GM06990 (cell line): ENCODE results near the gene TNK2.

ENCODE experiments used
- DNase-seq: peaks from one replicate; pipeline ENCODE4 v3.0.0-alpha.2; 2011; ENCODE audit not compliant: insufficient read length; ENCODE audit errors: extremely low read depth
- H3K27me3 ChIP-seq: replicated peaks from 2 replicates; pipeline ENCODE4 v1.6.0; 2011; ENCODE audit warnings: low read length; ENCODE audit not compliant: control insufficient read depth, insufficient read depth
- H3K36me3 ChIP-seq: 2 replicates; pipeline ENCODE4 v1.5.1; 2011; ENCODE audit warnings: low read length; ENCODE audit not compliant: control insufficient read depth, insufficient read depth
- H3K4me3 ChIP-seq: replicated peaks from 2 replicates; pipeline ENCODE4 v1.5.1; 2011; ENCODE audit warnings: low read depth, mild to moderate bottlenecking, control low read depth, low read length
- CTCF ChIP-seq: IDR thresholded peaks from 2 replicates; pipeline ENCODE4 v1.5.1; 2011; ENCODE audit warnings: low read length, control low read depth, mild to moderate bottlenecking, inconsistent platforms; ENCODE audit not compliant: insufficient read depth, poor library complexity, severe bottlenecking

Gene TNK2

GRCh38 chr3:195845483-195845882 is 62.9 kb downstream of the TNK2 start:
- TF ChIP-seq CTCF, result no peak
- Histone ChIP-seq H3K27me3 (no peaks in the 10 kb centered on the region), H3K36me3 (no peaks in the 10 kb centered on the region), H3K4me3 (no peak overlapping the region)
- DNase-seq, result no peak

GRCh38 chr3:195844671-195845218 is 63.6 kb downstream of the TNK2 start:
- no peak overlapping the region for H3K4me3 ChIP-seq
- TF ChIP-seq CTCF, result no peak

GRCh38 chr3:195839260-195840010 is 68.9 kb downstream of the TNK2 start:
- H3K27me3 ChIP-seq, result no peaks in the 10 kb centered on the region; the same call in 1 of the 2 replicates
- H3K36me3 ChIP-seq, result no peaks in the 10 kb centered on the region
- DNase-seq, result no peak
- H3K4me3 ChIP-seq, result no peak overlapping the region
- TF ChIP-seq CTCF, result no peak

More at GRCh38 chr3:195844671-195845218, 63.6 kb downstream of the TNK2 start:
- no peaks in the 10 kb centered on the region for H3K27me3 ChIP-seq
- DNase-seq, result no peak
- no peaks in the 10 kb centered on the region for H3K36me3 ChIP-seq

- H3K4me3 ChIP-seq, result no peak overlapping the region
- H3K36me3 ChIP-seq, result no peaks in the 10 kb centered on the region
- TF ChIP-seq CTCF, result no peak
- no peak for DNase-seq
- no peaks in the 10 kb centered on the region; the same call in 1 of the 2 replicates for H3K27me3 ChIP-seq
Measured at GRCh38 chr3:195838714-195839113, 69.6 kb downstream of the TNK2 start.

GRCh38 chr3:195836476-195837135 is 71.7 kb downstream of the TNK2 start:
- no peak overlapping the region for H3K4me3 ChIP-seq
- no peak for DNase-seq
- H3K36me3 ChIP-seq, result no peaks in the 10 kb centered on the region
- no peak for TF ChIP-seq CTCF
- H3K27me3 ChIP-seq, result no peaks in the 10 kb centered on the region; the same call in 1 of the 2 replicates
